Activated CD4-positive, alpha-beta T cell treated with anti-CD3 and anti-CD28 coated beads, Interleukin-2, amount 50 U/mL, for 1 hour (primary cell): ENCODE data around the gene NPIPB6.
"Not testable (repeated sequence)": the region's sequence is repeated elsewhere in the genome, so short reads cannot be mapped to it uniquely, and the experiment has no call there.

Source experiments
- DNase-seq: peaks from one replicate; pipeline ENCODE4 v3.0.0-alpha.2; 2020

The NPIPB6 gene

GRCh38 chr16:28363408-28363807 is at the start of gene NPIPB6:
TSS of gene NPIPB6 (minus strand) at chr16:28363508. CDS start at chr16:28362822, 686 bp downstream.
- DNase-seq: not testable (repeated sequence)

GRCh38 chr16:28403220-28404072 is 40.1 kb upstream of the NPIPB6 start, which contains the start of gene EIF3CL:
TSS of gene EIF3CL (minus strand) at chr16:28403841. CDS start at chr16:28403618, 223 bp downstream.
- DNase-seq: not testable (repeated sequence)

- DNase-seq: not testable (repeated sequence)
Observed at GRCh38 chr16:28392054-28392453, 28.7 kb upstream of the NPIPB6 start.

GRCh38 chr16:28382177-28382867 is 19.0 kb upstream of the NPIPB6 start:
- not testable (repeated sequence) for DNase-seq

- DNase-seq: not testable (repeated sequence)
Observed at GRCh38 chr16:28377822-28378221, 14.5 kb upstream of the NPIPB6 start.

- DNase-seq: not testable (repeated sequence)
Observed at GRCh38 chr16:28377108-28377625, 13.9 kb upstream of the NPIPB6 start.

GRCh38 chr16:28375115-28375514 is 11.8 kb upstream of the NPIPB6 start:
- DNase-seq: not testable (repeated sequence)

GRCh38 chr16:28374281-28374680 is 11.0 kb upstream of the NPIPB6 start:
- DNase-seq: not testable (repeated sequence)

GRCh38 chr16:28367926-28368325 is 4.6 kb upstream of the NPIPB6 start:
- DNase-seq: not testable (repeated sequence)

GRCh38 chr16:28364268-28365173 is 1.2 kb upstream of the NPIPB6 start:
- DNase-seq: not testable (repeated sequence)

GRCh38 chr16:28362600-28362999 is 708 bp downstream of the NPIPB6 start:
- not testable (repeated sequence) for DNase-seq

GRCh38 chr16:28338230-28338629 is 25.1 kb downstream of the NPIPB6 start:
- not testable (repeated sequence) for DNase-seq

- not testable (repeated sequence) for DNase-seq
Observed at GRCh38 chr16:28336940-28337710, 26.2 kb downstream of the NPIPB6 start.

- DNase-seq: not testable (repeated sequence)
Observed at GRCh38 chr16:28335678-28336077, 27.6 kb downstream of the NPIPB6 start.

GRCh38 chr16:28332632-28333031 is 30.7 kb downstream of the NPIPB6 start:
- DNase-seq: not testable (repeated sequence)

- not testable (repeated sequence) for DNase-seq
Observed at GRCh38 chr16:28330981-28331380, 32.3 kb downstream of the NPIPB6 start.

GRCh38 chr16:28330232-28330631 is 33.1 kb downstream of the NPIPB6 start:
- DNase-seq: not testable (repeated sequence)

- peak; percentile 67 for DNase-seq
Observed at GRCh38 chr16:28326881-28327610, 36.3 kb downstream of the NPIPB6 start.

GRCh38 chr16:28324887-28325279 is 38.4 kb downstream of the NPIPB6 start:
- DNase-seq: no peak

- no peak for DNase-seq
Observed at GRCh38 chr16:28324235-28324886, 38.9 kb downstream of the NPIPB6 start.
